Activated T-helper 1 cell treated with anti-CD3 and anti-CD28 coated beads, Interleukin-12 subunit alpha, Interleukin-12 subunit beta, Interleukin-2, Interleukin-4 antibody, amounts not matched to agents 30 ng/mL and 10 ng/mL and 1 ng/mL, durations not matched to agents 14 hours and 24 hours and 36 hours (primary cell): ENCODE data around the gene CHRNB1. TPM values are rescaled to one million over a fixed set of nuclear protein-coding genes. Genes with fewer than 3 reads are reported as not detected.
A peak's percentile ranks its signal among the peaks of the same experiment; 100 is the strongest.
"Not testable (repeated sequence)": the region's sequence is repeated elsewhere in the genome, so short reads cannot be mapped to it uniquely, and the experiment has no call there.

Experiments
- DNase-seq: peaks from one replicate; pipeline ENCODE4 v3.0.0; 2021; ENCODE audit warnings: low spot score
- H3K27ac Mint-ChIP-seq: one replicate; pipeline ENCODE4 v1.8.0; 2021; ENCODE audit warnings: mild to moderate bottlenecking, mixed read lengths
- H3K27me3 Mint-ChIP-seq: one replicate; pipeline ENCODE4 v1.8.0; 2022; ENCODE audit warnings: mild to moderate bottlenecking, moderate library complexity, mixed read lengths; ENCODE audit not compliant: insufficient read depth
- H3K36me3 Mint-ChIP-seq: one replicate; pipeline ENCODE4 v1.8.0; 2021; ENCODE audit warnings: low read depth, mixed read lengths
- H3K4me1 Mint-ChIP-seq: one replicate; pipeline ENCODE4 v1.8.0; 2021; ENCODE audit warnings: low read depth, mixed read lengths
- H3K4me3 Mint-ChIP-seq: one replicate; pipeline ENCODE4 v1.8.0; 2021; ENCODE audit warnings: mild to moderate bottlenecking, moderate library complexity, mixed read lengths
- H3K9me3 Mint-ChIP-seq: one replicate; pipeline ENCODE4 v1.8.0; 2021; ENCODE audit warnings: mixed read lengths
- intact Hi-C: fragments of 100-400 bp; cut with micrococcal nuclease; formaldehyde crosslinking; loops from one replicate; pipeline ENCODE4 v1.15.1; 2024
- total RNA-seq: library from RNA; stranded (reverse); gene quantifications from 2 replicates; pipeline ENCODE4 v1.2.3, GENCODE V29; 2022

The CHRNB1 gene
- total RNA-seq, 1 donor from 2014 or later: 6.6 TPM

GRCh38 chr17:7479213-7480088 lies 34.6 kb downstream of the CHRNB1 start, which contains the start of gene ZBTB4:
Gene ZBTB4, minus strand, starts transcription at chr17:7479631. Its CDS starts 12,830 bp downstream, at chr17:7466801.
- peak; percentile 59 for DNase-seq
- peaks cover 2% of the 10 kb centered on the region for H3K36me3 Mint-ChIP-seq
- H3K4me3 Mint-ChIP-seq: peak within 1 kb of the TSS; percentile 91
- no peaks in the 10 kb centered on the region for H3K9me3 Mint-ChIP-seq
- peak within 1 kb of the TSS; percentile 91 for H3K27ac Mint-ChIP-seq
- H3K27me3 Mint-ChIP-seq: no peaks in the 10 kb centered on the region
- peaks cover 49% of the 10 kb centered on the region for H3K4me1 Mint-ChIP-seq
- intact Hi-C loops: loop anchor here (1.0 to 5.0 kb wide), 3 partner anchors 24 to 127 kb away; partner anchors contain the start of gene KCTD11

- no peaks in the 10 kb centered on the region for H3K27me3 Mint-ChIP-seq
- no peaks in the 10 kb centered on the region for H3K9me3 Mint-ChIP-seq
- DNase-seq: no peak
- H3K27ac Mint-ChIP-seq: peak overlapping the region; percentile 83
- peaks cover 4% of the 10 kb centered on the region for H3K36me3 Mint-ChIP-seq
- intact Hi-C loops: loop anchor here (5.0 kb wide), 1 partner anchor 128 kb away; the partner anchor contains the start of gene KCTD11
- H3K4me1 Mint-ChIP-seq: peaks cover 53% of the 10 kb centered on the region
- H3K4me3 Mint-ChIP-seq: peak overlapping the region; percentile 88
Measured at GRCh38 chr17:7480089-7480384, 35.2 kb downstream of the CHRNB1 start.

- intact Hi-C loops: loop anchor here (5.0 kb wide), 1 partner anchor 129 kb away; the partner anchor contains the start of gene KCTD11
- H3K27me3 Mint-ChIP-seq, H3K9me3 Mint-ChIP-seq, DNase-seq: not testable (repeated sequence)
- peak within 1 kb of the TSS; percentile 88 for H3K4me3 Mint-ChIP-seq
- peaks cover 12% of the 10 kb centered on the region for H3K36me3 Mint-ChIP-seq
- H3K4me1 Mint-ChIP-seq: peaks cover 57% of the 10 kb centered on the region
- peak within 1 kb of the TSS; percentile 56 for H3K27ac Mint-ChIP-seq
Measured at GRCh38 chr17:7481275-7481674, 36.4 kb downstream of the CHRNB1 start, which contains the start of gene SLC35G6. Gene SLC35G6, plus strand, starts transcription at chr17:7481446. Its CDS starts 71 bp downstream, at chr17:7481517.

- intact Hi-C loops: loop anchor here (5.0 kb wide), 1 partner anchor 130 kb away; the partner anchor contains the start of gene KCTD11
- peak overlapping the region; percentile 56 for H3K27ac Mint-ChIP-seq
- not testable (repeated sequence) for DNase-seq, H3K27me3 Mint-ChIP-seq, H3K9me3 Mint-ChIP-seq
- peaks cover 15% of the 10 kb centered on the region for H3K36me3 Mint-ChIP-seq
- H3K4me1 Mint-ChIP-seq: peaks cover 55% of the 10 kb centered on the region
- H3K4me3 Mint-ChIP-seq: peak overlapping the region; percentile 96
Measured at GRCh38 chr17:7481842-7482741, 37.2 kb downstream of the CHRNB1 start.

- Mint-ChIP-seq H3K36me3 (peaks cover 20% of the 10 kb centered on the region), H3K27ac (peak overlapping the region; percentile 98), H3K4me3 (peak overlapping the region; percentile 96), H3K4me1 (peaks cover 55% of the 10 kb centered on the region)
- H3K9me3 Mint-ChIP-seq, H3K27me3 Mint-ChIP-seq, DNase-seq: not testable (repeated sequence)
- intact Hi-C loops: loop anchor here (5.0 kb wide), 1 partner anchor 130 kb away; the partner anchor contains the start of gene KCTD11
Measured at GRCh38 chr17:7482742-7483088, 37.9 kb downstream of the CHRNB1 start.

- peak; percentile 89 for DNase-seq
- no peaks in the 10 kb centered on the region for H3K9me3 Mint-ChIP-seq
- intact Hi-C loops: loop anchor here (1.0 to 5.0 kb wide), 15 partner anchors 28 to 359 kb away; partner anchors contain the start of genes EIF5A, ELP5, KCTD11 and MPDU1
- H3K27ac Mint-ChIP-seq: peak overlapping the region; percentile 98
- peak overlapping the region; percentile 96 for H3K4me3 Mint-ChIP-seq
- peaks cover 51% of the 10 kb centered on the region for H3K4me1 Mint-ChIP-seq
- no peaks in the 10 kb centered on the region for H3K27me3 Mint-ChIP-seq
- peaks cover 22% of the 10 kb centered on the region for H3K36me3 Mint-ChIP-seq
Measured at GRCh38 chr17:7483255-7484066, 38.6 kb downstream of the CHRNB1 start.

GRCh38 chr17:7484067-7484918 lies 39.4 kb downstream of the CHRNB1 start, which contains the start of gene POLR2A:
Gene POLR2A, plus strand, starts transcription at chr17:7484366.
- Mint-ChIP-seq H3K27ac (peak within 1 kb of the TSS; percentile 98), H3K27me3 (no peaks in the 10 kb centered on the region), H3K9me3 (no peaks in the 10 kb centered on the region), H3K4me3 (peak within 1 kb of the TSS; percentile 96), H3K36me3 (peaks cover 30% of the 10 kb centered on the region), H3K4me1 (peaks cover 56% of the 10 kb centered on the region)
- intact Hi-C loops: loop anchor here (1.0 to 5.0 kb wide), 15 partner anchors 29 to 359 kb away; partner anchors contain the start of genes EIF5A, ELP5, KCTD11 and MPDU1
- peak; percentile 96 for DNase-seq

- intact Hi-C loops: loop anchor here (1.0 to 5.0 kb wide), 15 partner anchors 30 to 358 kb away; partner anchors contain the start of genes EIF5A, ELP5, KCTD11 and MPDU1
- peak overlapping the region; percentile 98 for H3K27ac Mint-ChIP-seq
- H3K4me1 Mint-ChIP-seq: peaks cover 59% of the 10 kb centered on the region
- no peak for DNase-seq
- H3K4me3 Mint-ChIP-seq: peak overlapping the region; percentile 96
- H3K27me3 Mint-ChIP-seq: no peaks in the 10 kb centered on the region
- H3K36me3 Mint-ChIP-seq: peaks cover 31% of the 10 kb centered on the region
- H3K9me3 Mint-ChIP-seq: no peaks in the 10 kb centered on the region
Measured at GRCh38 chr17:7484919-7485377, 40.1 kb downstream of the CHRNB1 start.

GRCh38 chr17:7486181-7486580 lies 41.3 kb downstream of the CHRNB1 start:
- Mint-ChIP-seq H3K36me3 (peaks cover 34% of the 10 kb centered on the region), H3K4me1 (peaks cover 64% of the 10 kb centered on the region), H3K27me3 (no peaks in the 10 kb centered on the region), H3K27ac (peak overlapping the region; percentile 70), H3K9me3 (no peaks in the 10 kb centered on the region), H3K4me3 (peak overlapping the region; percentile 83)
- intact Hi-C loops: no loop called here
- no peak for DNase-seq

GRCh38 chr17:7490144-7490543 lies 45.3 kb downstream of the CHRNB1 start:
- DNase-seq: no peak
- H3K4me1 Mint-ChIP-seq: peaks cover 68% of the 10 kb centered on the region
- peaks cover 53% of the 10 kb centered on the region for H3K36me3 Mint-ChIP-seq
- no peaks in the 10 kb centered on the region for H3K9me3 Mint-ChIP-seq
- no peak overlapping the region for H3K27ac Mint-ChIP-seq
- intact Hi-C loops: no loop called here
- H3K27me3 Mint-ChIP-seq: no peaks in the 10 kb centered on the region
- no peak overlapping the region for H3K4me3 Mint-ChIP-seq

GRCh38 chr17:7491583-7491982 lies 46.7 kb downstream of the CHRNB1 start:
- peaks cover 58% of the 10 kb centered on the region for H3K4me1 Mint-ChIP-seq
- H3K9me3 Mint-ChIP-seq: no peaks in the 10 kb centered on the region
- H3K4me3 Mint-ChIP-seq: no peak overlapping the region
- no peaks in the 10 kb centered on the region for H3K27me3 Mint-ChIP-seq
- H3K36me3 Mint-ChIP-seq: peaks cover 51% of the 10 kb centered on the region
- peak overlapping the region; percentile 7 for H3K27ac Mint-ChIP-seq
- DNase-seq: no peak
- intact Hi-C loops: no loop called here
